Retinal pigment epithelial cell (primary cell): ENCODE measurements around the gene DDX24.

ENCODE experiments used
- DNase-seq: peaks from one replicate; pipeline ENCODE4 v3.0.0-alpha.2; 2010; ENCODE audit warnings: low read depth
- H3K4me3 ChIP-seq: 2 replicates; pipeline ENCODE4 v1.5.1; 2011; ENCODE audit warnings: mild to moderate bottlenecking, low read length, control low read depth, moderate library complexity
- TF ChIP-seq, protein P1 (sequence below): conservative IDR thresholded peaks from 2 replicates; pipeline ENCODE4 v1.5.1; 2011; ENCODE audit warnings: low read depth, low read length, control low read depth, inconsistent platforms

DDX24 gene

DNA sequence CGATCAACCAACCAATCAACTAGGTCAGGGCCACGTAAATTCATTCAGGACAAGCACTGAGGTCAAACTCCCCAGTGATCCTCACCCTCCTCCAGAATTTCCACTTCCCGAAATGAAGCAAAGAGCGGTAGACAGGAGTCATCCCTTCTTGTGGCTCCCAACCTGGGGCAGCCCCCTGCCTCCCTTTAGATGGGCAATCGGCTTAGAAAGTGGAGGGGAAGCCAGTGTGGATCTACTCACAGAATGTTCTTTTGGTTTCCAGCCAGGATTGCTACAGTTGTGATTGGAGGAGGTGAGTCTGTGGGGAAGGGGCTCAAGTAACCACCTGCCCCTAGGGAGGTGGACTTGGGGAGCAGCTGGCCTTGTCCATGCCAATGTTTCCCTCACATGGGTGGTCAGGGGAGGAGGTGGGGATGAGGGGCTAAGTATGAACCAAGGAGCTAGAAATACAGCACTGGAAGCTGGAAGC is 33.6 kb upstream of the DDX24 start:
- TF ChIP-seq, protein P1, sequence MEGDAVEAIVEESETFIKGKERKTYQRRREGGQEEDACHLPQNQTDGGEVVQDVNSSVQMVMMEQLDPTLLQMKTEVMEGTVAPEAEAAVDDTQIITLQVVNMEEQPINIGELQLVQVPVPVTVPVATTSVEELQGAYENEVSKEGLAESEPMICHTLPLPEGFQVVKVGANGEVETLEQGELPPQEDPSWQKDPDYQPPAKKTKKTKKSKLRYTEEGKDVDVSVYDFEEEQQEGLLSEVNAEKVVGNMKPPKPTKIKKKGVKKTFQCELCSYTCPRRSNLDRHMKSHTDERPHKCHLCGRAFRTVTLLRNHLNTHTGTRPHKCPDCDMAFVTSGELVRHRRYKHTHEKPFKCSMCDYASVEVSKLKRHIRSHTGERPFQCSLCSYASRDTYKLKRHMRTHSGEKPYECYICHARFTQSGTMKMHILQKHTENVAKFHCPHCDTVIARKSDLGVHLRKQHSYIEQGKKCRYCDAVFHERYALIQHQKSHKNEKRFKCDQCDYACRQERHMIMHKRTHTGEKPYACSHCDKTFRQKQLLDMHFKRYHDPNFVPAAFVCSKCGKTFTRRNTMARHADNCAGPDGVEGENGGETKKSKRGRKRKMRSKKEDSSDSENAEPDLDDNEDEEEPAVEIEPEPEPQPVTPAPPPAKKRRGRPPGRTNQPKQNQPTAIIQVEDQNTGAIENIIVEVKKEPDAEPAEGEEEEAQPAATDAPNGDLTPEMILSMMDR = no peak
- no peak for DNase-seq
- no peak overlapping the region for H3K4me3 ChIP-seq

DNA sequence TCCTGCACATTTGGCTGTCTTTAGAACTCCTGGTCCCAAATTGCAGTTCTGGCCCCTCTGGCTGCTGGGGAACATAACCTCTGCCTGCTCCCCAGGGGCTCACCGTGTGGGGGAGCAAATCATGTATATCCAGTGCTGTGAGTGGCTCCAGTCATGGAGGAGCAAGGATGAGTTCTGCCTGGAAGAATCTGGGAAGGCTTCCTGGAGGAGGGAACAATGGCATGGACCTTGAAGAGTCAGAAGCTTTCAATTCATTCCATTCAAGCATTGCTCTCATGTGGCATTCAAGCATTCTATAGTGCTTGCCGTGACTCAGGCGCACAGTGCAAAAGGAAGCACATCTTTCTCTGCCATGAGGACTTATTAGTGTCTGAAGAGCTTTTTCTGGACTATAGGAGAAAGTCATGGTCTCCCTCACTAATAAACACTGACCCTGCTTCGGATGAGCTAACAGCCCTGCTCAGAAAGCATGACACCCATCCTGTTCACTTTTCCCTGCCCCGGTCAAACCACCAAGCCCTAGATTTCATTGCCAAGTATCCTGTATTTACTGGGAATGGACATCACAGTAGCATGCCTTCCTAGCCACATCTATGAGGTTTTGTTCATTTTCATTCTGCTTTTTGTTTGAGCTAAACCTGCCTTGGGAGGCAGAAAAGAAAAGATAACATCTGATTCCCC is 33.0 kb upstream of the DDX24 start:
- DNase-seq = no peak
- TF ChIP-seq, protein P1 = no peak
- H3K4me3 ChIP-seq = no peak overlapping the region

DNA sequence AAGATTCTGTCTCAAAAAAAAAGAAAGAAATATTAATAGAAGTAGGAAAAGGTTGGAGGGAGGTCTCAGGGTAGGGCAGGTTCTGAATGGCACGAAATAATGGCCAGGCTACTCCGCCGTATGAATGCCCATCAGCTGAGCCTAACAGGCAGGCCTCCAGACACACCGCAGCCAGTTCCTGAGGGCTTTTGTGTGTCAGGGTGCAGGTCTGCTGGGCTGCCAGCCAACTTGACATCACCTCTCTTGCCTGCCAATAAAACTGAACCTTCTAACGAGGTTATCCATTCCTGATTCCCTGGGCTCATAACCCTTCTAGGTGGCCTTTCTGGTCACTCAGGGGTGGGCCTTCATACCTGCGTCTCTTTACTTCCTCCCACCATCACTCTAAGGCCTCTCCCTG is 32.5 kb upstream of the DDX24 start:
- peak; percentile 34 for DNase-seq
- H3K4me3 ChIP-seq = no peak overlapping the region
- TF ChIP-seq, protein P1 = no peak

DNA sequence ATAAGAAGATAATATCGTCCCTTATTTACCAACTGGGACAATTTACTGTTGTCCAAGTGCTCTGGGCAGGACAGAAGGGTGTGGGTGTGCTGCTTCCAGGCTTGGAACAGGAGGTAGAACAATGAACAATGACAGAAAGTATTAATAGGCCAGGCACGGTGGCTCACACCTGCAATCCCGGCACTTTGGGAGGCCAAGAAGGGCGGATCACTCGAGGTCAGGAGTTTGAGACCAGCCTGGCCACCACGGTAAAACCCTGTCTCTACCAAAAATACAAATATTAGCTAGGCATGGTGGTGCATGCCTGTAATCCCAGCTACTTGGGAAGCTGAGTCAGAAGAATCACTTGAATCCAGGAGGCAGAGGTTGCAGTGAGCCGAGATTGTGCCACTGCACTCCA is 32.1 kb upstream of the DDX24 start:
- H3K4me3 ChIP-seq = no peak overlapping the region
- DNase-seq = no peak
- TF ChIP-seq, protein P1 = no peak

DNA sequence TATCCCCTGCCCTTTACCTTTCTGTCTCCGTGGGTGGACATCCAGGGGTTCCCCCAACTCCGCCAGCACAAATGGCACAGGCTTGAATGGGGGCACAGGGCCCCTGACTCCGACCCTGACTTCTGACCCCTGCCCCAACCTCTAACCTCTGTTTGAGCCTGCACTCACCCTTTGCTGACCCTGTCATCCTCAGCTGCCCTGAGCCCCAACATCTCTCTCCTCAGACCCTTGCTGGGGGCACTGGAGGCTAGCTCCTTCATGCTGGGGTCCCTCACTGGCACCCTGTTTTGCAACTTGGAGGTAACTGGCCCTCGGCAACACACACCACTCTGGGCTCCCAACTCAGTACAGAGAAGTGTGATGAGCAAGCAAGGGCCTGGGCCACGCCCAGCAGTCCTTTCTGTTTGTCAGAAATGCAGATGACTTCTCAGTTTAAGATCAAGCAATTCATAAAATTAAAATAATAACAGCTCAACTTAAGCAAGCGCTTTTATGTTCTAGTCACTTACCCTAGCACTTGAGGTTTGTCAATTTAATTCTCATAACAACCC is 31.6 kb upstream of the DDX24 start:
- DNase-seq = no peak
- no peak overlapping the region for H3K4me3 ChIP-seq
- TF ChIP-seq, protein P1 = no peak

DNA sequence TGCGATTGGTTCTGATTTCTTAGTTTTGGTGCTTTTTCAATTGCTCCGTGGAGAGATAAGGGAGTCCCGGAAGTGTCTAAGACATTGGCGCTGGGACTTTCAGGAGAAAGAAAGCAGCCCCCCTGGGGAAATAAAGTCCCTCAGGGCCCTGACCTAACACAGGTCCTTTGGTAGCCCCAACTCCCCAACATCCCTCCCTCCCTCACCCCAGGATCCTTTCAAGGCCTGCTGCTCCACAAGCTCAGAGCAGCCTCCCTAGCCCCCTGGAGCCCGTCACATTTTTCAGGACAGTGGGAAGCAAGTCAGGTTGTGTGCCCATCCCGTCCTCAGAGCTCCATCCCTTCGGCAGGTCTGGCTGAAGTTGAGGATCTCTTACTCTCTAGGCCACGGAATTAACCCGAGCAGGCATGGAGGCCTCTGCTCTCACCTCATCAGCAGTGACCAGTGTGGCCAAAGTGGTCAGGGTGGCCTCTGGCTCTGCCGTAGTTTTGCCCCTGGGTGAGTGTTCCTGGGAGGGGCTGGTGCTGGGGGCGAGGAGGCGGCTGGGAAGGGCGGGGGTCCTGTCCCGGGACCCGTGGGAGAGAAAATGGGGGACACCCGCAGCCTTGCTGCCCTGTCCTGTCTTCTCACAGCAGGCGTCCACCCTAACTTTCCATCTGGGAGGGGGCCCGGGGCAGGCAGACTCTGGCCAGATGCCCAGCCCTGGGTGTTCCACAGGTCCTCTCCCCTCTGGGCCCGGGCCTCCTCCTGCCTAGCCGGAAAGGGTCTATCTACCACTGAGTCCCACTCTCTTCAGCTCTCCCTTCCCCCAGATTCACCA is 30.5 kb upstream of the DDX24 start:
- TF ChIP-seq, protein P1 = no peak
- no peak overlapping the region for H3K4me3 ChIP-seq

More for the DNA sequence above, 30.5 kb upstream of the DDX24 start:
- DNase-seq = no peak
